NCI-H2107 (cell line): Measurements from ENCODE around the gene FZD1.
A peak's percentile ranks its signal among the peaks of the same experiment; 100 is the strongest.

ENCODE experiments used
- DNase-seq: peaks from one replicate; lab custom pipeline; 2025; lab: John Stamatoyannopoulos, UW

FZD1 gene

DNA sequence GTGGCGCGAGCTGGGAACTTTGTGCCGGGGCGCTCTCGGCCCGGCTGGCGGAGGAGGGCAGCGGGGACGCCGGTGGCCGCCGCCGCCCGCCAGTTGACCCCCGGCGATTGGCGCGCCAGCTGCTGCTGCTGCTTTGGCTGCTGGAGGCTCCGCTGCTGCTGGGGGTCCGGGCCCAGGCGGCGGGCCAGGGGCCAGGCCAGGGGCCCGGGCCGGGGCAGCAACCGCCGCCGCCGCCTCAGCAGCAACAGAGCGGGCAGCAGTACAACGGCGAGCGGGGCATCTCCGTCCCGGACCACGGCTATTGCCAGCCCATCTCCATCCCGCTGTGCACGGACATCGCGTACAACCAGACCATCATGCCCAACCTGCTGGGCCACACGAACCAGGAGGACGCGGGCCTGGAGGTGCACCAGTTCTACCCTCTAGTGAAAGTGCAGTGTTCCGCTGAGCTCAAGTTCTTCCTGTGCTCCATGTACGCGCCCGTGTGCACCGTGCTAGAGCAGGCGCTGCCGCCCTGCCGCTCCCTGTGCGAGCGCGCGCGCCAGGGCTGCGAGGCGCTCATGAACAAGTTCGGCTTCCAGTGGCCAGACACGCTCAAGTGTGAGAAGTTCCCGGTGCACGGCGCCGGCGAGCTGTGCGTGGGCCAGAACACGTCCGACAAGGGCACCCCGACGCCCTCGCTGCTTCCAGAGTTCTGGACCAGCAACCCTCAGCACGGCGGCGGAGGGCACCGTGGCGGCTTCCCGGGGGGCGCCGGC is 870 bp downstream of the FZD1 start:
- peak; percentile 15 for DNase-seq

DNA sequence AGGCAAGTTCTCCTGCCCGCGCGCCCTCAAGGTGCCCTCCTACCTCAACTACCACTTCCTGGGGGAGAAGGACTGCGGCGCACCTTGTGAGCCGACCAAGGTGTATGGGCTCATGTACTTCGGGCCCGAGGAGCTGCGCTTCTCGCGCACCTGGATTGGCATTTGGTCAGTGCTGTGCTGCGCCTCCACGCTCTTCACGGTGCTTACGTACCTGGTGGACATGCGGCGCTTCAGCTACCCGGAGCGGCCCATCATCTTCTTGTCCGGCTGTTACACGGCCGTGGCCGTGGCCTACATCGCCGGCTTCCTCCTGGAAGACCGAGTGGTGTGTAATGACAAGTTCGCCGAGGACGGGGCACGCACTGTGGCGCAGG is 1.4 kb downstream of the FZD1 start:
- no peak for DNase-seq

DNA sequence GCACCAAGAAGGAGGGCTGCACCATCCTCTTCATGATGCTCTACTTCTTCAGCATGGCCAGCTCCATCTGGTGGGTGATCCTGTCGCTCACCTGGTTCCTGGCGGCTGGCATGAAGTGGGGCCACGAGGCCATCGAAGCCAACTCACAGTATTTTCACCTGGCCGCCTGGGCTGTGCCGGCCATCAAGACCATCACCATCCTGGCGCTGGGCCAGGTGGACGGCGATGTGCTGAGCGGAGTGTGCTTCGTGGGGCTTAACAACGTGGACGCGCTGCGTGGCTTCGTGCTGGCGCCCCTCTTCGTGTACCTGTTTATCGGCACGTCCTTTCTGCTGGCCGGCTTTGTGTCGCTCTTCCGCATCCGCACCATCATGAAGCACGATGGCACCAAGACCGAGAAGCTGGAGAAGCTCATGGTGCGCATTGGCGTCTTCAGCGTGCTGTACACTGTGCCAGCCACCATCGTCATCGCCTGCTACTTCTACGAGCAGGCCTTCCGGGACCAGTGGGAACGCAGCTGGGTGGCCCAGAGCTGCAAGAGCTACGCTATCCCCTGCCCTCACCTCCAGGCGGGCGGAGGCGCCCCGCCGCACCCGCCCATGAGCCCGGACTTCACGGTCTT is 1.9 kb downstream of the FZD1 start:
- DNase-seq, result no peak

DNA sequence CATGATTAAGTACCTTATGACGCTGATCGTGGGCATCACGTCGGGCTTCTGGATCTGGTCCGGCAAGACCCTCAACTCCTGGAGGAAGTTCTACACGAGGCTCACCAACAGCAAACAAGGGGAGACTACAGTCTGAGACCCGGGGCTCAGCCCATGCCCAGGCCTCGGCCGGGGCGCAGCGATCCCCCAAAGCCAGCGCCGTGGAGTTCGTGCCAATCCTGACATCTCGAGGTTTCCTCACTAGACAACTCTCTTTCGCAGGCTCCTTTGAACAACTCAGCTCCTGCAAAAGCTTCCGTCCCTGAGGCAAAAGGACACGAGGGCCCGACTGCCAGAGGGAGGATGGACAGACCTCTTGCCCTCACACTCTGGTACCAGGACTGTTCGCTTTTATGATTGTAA is 2.5 kb downstream of the FZD1 start:
- no peak for DNase-seq

GRCh38 chr7:91267171-91267955 is 3.1 kb downstream of the FZD1 start:
- DNase-seq, result no peak

GRCh38 chr7:91270372-91270771 is 6.1 kb downstream of the FZD1 start:
- no peak for DNase-seq

DNA sequence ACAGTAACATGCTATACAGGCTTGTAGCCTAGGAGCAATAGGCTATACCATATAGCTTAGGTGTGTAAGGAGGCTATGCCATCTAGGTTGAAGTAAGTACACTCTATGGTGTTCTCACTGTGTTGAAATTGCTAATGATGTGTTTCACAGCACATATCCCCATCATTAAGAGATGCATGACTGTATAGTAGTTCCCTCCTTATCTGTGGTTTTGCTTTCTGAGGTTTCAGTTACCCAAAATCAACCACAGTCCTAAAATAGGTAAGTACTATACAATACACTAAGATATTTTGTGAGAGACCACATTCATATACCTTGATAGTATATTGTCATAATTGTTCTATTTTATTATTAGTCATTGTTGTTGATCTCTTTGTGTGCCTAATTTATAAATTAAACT is 12.7 kb downstream of the FZD1 start:
- DNase-seq, result no peak

DNA sequence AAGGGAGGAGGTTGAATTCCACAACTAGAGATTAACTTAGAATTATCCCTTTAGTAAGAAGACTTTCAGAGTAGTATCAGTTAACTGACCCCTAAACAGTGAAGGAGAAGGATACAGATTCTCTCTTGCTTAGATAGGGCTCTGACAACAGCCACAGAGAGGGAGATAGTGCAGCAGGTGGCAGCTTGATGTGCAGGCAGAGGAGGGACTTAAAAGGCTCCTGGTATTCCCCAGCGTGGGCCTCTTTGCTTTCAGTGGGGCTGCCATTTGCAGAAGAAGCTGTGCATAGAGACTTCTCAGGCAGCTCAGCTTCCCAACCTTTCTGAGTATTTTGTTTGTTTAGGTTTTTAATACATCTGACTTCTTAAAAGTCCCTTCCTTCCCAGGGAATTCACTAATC is 16.0 kb downstream of the FZD1 start:
- no peak for DNase-seq

GRCh38 chr7:91280604-91281003 is 16.4 kb downstream of the FZD1 start:
- DNase-seq, result no peak

DNA sequence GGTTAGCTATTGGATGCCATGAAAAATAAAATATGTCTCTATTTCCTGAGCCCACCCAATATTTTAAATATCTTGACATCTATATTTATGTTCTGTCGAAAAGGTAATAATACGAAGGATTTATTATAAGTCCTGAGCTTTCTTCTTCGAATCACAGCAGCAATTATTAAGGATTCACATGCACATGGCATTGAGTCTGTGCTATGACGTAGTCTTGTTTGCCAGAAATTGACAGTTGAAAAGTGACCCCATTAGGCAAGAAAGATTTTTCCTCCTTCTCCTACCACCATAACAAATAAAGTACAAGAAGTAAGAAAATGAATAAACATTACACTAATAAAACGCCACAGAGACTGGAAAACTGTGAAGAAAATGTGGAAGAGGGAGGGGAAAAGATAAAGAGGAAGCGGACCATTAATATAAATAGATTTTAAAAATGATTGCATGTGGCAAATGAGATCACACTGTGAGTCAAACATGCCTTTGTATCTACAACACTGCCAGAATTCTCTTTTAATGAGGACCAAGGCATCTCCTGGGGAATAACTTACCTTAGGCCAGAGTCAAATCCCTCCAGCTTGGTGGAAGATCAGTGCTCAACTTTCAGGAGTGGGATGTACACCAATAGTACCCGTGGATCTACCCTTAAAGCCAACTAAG is 21.6 kb downstream of the FZD1 start:
- DNase-seq, result no peak

DNA sequence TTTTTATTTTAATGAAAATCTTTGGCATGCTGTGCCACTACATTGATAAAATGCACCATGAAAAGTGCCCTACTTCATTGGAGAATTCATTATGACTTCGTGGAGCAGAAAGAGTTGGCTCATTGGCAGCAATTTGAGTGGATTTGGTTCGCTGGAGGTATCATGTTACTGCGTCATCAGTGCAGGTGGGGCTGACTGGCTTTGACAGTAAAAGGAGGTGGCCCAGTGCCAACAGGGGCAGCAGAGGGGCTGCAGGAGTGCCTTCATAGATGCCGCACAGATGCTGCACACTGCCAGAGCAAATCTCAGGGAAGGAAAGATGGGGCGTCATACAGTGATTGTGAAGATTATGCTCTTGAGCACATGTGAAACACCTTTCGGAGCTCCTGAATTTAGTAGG is 22.2 kb downstream of the FZD1 start:
- peak; percentile 20 for DNase-seq

DNA sequence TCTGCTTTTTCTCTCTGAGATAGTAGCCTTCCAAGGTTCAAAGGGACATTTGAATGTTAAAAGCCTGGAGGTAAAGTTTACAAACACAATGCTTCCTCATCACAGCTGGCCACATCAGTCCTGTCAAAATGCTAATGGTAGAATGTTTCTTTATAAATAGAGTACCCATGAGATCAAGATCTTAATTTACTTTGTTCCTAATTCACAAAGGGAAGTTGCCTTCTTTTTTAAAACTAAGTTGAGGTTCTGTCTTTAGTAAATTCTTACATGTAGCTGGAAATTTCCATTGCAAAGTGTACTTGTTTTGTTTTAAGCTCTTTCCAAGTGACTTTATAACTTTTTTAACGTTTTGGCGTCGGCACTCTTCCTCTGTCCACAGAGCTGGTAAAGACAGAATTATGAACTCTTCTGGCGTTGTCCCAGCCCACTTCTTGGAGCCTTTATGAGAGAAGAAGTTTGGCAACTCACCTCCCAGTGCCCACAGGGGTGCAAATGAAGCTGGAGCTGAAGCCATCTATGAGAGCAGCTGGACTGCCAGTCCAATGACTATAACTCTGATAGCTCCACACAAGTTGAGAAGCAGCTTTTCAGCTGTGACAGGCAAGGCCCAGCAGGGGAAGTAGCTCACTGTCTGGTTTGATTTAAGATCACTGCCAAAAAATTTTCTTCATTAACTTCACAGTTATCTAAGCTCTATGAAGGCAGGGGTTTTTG is 23.3 kb downstream of the FZD1 start:
- no peak for DNase-seq

DNA sequence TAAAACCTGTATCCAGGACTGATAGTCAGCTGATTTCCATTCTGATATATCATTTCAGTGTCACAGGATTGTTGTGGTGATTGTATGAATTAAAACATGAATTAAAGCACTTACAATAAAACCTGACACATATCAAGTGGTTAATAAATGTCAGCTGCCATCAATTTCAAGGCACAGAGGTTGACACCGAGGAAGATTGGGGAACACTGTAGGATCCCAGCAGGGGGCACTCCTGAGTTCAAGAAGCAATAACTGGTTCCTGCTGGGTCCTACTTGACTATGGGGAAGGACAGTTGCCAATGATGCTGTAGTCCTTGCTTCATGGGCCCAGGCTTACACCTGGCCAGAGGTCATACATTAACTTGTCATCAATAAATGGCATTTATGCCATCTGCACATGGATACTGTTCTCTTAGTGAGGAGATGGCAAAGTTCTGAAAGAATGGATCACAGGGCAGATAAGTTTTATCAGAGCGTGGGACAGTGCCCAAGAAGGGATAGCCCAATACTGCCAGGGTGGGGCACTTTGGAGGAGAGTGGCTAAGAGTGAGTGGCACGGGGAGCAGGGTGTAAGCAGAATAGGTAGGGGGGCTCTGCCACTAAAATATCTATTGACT is 24.1 kb downstream of the FZD1 start:
- DNase-seq, result no peak

- DNase-seq, result no peak
Measured at GRCh38 chr7:91289633-91290254, 25.5 kb downstream of the FZD1 start.

- DNase-seq, result no peak
Measured at GRCh38 chr7:91291302-91291701, 27.1 kb downstream of the FZD1 start.

- DNase-seq, result no peak
Measured at GRCh38 chr7:91291902-91292301, 27.7 kb downstream of the FZD1 start.

- no peak for DNase-seq
Measured at GRCh38 chr7:91292506-91292905, 28.3 kb downstream of the FZD1 start.

DNA sequence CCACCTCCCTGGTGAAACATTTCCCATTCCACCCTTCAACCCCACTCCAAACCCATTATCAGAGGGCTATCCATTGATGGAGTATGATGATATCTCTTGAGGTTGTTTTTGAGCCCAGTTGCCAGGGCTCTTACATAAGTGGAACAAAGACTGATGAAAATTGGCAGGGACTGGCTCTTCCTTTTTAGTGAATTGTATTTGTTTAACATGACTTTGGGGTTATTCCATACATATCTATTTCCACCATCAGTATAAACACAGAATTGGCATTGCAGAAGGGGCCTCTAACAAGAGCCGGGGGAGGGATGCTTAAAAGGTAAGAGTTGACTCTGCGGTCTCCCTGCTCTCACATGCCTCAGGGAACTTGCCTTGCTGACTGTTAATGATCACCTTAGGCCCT is 28.9 kb downstream of the FZD1 start:
- no peak for DNase-seq

- no peak for DNase-seq
Measured at GRCh38 chr7:91293840-91294239, 29.6 kb downstream of the FZD1 start.

GRCh38 chr7:91294639-91295220 is 30.5 kb downstream of the FZD1 start:
- no peak for DNase-seq

DNA sequence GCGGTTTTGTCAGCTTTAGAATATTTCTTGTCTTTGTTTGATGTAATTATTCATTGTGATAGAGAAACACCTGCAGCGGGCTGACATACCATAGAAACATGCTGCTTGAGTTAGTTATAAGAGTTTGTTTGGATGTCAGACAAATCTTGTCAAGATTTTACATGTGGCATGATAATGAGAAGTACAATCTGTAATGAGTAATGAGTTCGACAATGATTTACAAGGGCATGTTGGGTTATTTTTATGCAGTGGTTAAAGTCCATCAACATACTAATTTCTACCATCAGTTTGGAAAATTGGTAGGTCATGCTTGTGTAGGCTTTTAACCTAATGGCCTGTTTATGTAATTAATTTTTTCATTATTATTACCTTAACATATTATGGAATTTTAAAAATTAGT is 31.3 kb downstream of the FZD1 start:
- no peak for DNase-seq
